ENCODE results near the gene RNF175.

- TF ChIP-seq CTCF (IDR thresholded peaks at IDR 0.05; ENCODE audit: low read length) (no peak), EZH2 (optimal IDR thresholded peaks at IDR 0.05; ENCODE audit: low read depth, low read length) (no peak), EZH2phosphoT487 (IDR thresholded peaks at IDR 0.05; ENCODE audit: low read length) (no peak)
Measured at GRCh38 chr4:153748378-153748777, 11.4 kb downstream of the RNF175 start.
